SIG-M5 (cell line): ENCODE results near the gene KRT1.

ENCODE experiments used
- DNase-seq: peaks from one replicate; lab custom pipeline; 2025; lab: John Stamatoyannopoulos, UW

The KRT1 gene

DNA sequence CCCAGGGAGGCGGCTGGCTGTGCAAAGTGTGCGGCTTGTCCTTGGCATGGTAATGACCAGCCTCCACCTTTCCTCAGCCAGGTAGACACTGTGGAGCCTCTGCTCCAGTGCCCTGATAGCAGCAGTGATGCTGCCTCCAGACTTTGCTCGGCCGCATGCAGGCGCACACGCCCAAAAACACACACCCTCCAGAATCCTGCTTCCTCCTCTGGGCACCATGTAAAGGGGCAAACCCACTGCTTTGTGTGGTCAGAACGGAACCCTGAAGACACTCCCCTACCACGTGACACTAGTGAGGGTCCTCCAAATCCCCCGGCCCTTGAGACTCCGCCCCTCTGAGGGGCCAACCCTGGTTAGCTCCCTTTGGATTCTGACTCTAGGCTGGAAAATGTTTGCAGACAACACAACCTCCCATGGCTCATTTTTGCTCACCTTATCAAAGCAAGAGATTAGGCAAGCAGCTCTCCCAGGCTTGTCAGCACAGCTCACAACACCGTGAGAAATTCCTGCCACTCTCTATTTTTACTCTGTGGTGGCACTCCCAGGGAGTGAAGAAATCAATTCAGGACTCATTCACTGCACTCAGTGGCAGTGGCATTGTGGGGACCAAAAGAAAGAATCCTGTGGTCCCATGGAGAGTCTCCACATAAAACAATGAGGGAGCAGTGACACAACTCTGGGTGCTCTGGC is 18.6 kb upstream of the KRT1 start:
- no peak for DNase-seq

DNA sequence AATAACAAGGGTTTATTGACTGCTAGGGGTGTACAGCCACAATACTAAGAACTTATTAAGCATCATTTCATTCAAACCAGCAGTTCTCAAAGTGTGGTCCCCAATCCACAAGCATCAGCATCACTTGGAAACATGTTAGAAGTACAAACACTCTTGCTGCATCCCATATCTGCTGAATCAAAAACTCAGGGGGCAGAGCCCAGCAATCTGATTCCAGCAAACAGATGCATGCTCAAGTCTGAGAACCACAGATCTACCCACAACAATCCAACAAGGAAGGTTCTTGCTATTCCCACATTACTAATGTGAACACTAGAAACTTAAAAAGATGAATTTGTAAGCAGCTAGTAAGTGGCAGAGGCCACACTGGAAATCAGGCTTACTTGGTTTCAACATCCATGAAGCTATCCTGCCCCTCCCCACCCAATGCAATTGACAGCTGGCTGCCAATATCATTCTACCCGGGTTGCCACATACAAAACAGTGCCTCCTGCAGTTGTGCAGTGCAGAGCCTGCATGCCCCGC is 16.9 kb upstream of the KRT1 start:
- DNase-seq = no peak

DNA sequence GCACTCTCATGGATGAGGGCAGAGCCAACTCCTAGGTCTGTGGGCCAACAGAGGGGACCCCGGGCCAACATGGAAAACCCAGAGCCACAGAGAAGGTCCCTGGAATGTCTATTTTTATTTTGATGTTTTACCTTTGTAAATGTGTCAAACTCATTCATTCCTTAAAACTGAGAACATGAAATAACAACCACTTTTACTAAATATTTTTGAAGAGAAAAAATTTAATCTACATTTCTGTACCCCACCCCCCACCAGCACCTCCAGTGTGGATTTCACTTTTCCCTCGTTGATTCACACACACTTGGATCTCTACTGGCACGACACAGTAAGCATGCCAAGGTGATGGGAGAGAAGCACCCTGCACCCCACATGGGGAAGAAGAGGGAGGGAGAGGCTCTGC is 16.4 kb upstream of the KRT1 start:
- no peak for DNase-seq

DNA sequence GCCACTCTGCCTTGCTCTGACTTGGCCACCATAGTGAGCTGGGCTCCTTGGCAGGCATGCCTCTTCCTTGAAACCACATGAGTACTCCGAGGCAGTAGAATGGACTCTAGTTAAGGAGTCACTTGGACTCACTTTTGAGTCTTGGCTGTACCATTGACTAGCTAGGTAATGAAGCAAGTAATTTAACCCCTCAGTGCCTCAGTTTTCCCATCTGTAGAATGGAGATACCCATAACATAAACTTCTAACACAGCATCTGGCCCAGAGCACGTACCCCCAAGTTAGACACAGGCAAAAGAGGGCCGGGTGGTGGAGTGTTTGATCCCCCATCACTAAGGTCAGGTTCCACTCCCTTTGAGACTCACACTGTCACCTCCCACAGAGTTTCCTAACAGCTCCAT is 14.8 kb upstream of the KRT1 start:
- DNase-seq = no peak

DNA sequence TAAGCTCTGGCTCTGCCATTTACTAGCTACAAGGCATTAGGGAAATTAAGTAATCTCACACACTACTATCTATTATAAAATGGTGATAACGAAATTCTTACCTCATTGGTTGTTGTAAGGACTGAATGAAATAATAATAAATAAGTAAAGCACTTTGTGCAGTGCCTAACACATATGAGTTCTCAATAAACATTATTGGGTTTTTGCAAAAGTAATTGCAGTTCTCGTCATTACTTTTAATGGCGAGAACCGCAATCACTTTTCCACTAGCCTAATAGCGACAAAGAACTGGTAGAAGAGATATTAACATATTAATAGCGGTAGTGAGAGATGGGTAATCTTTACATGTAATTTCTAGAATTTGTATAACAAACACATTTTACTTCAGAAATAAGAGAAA is 13.9 kb upstream of the KRT1 start:
- DNase-seq = no peak

DNA sequence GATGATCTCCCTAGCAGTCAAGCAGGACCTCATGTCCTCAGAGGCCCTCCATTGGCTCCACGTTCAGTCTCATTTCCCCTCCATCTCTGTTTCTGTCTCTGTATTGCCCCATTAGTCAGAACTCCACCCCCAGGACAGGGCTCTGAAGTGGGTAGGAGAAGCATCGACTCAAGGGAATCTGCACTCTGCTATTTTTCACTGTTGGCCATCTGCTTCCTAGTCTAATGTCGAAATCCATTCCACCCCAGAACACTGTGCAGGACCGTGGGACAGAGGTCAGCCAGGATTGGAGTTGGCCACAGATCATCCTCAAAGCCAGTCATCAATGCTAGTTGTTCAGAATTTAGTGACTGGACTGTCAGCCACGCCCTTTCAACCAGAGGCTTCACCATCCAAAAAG is 13.1 kb upstream of the KRT1 start:
- no peak for DNase-seq

DNA sequence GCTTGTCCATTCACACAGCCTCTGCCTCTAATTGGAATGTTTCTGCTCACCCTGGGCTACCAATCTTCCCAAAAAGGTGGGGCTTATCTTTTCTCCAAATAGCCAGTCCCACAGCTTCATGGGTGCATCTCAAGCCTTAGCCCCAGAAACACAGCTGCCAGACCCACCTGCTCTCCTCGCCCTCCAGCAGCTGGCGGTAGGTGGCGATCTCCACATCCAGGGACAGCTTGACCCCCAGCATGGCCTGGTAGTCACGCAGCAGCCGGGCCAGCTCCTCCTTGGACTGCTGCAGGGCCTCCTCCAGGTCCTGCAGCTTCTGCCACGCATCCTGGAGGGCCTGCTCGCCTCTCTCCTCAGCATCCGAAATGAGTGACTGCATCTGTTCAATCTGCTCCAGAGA is 12.0 kb upstream of the KRT1 start:
- DNase-seq = no peak

DNA sequence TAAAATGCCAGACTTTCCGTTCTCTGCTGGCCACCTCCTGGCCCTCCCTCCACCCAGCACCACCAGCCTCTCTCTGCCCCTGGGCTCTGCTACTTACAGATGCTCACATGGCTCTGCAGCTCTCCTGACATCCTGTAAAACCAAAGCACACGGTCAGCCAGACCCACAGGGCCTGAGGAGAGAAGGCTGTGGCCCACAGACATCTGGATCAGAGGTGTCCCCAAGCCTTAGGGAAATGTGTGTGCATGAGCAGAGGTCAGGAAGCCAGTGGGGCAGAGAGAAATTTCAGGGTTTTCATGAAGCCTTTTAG is 11.6 kb upstream of the KRT1 start:
- DNase-seq = no peak

DNA sequence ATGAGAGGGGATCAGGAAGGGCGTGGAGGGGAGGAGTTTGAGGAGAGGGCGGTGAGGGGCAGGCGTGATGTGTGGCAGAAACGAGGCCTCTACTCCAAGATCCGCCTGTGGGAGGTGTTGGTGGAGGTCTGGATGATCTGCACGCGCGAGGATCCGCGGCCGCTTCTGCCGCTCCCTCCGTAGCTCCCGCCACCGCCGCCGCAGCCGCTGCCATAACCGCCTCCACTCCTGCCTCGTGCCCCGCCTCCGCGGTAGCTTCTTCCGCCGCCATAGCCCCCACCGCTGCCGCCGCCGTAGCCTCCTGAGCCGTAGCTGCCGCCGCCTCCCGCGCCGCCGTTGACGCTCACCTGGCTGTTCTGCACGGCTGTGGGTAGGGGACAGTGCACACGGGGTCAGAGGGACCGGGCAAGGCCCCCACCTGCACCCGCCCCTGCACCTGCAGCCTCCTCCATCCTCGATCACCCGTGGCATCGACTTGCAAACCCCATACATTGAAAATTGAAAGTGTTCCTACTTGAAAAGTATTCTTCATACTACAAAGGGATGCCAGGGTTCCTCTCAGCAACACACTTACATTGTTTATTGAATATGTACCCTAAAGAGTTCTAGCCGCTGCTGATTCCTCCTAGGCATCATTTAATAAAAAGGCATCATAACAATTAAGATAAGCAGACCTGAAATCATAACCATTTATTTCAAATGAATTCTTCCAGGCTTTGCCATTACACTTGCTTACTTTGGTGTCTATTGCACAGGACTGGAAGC is 11.1 kb upstream of the KRT1 start:
- no peak for DNase-seq

DNA sequence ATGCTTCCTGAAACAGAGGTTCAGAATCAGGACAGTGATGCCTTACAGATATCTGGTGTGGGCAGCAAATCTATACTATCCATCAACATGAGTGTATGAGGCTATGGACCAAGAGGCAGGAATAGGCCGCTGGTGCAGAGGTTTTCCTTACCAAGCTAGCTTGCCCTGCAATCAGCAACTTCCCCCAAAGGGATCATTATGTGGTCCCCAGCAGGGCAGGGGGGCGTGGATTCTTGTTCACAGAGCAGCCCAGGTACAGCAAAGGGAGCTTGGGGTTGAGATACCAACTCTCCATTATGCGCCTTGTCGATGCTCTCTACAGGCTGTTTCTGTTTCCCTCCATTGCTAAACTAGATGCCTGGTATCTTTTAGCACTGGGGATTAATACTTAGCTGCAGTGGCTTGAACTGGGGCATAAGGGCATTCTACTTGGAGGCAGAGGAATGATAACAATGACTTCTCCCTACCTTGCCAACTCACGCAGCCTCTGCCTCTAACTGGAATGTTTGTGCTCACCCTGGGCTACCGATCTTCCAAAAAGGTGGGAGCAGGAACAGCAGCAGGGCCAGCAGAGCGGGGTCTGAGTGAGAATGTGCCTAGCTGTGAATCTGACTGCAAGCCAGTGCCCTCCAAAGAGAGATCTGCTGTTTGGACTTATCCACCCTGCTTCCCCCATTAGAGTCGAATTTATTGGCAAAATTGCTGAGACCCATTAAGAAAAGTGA is 10.3 kb upstream of the KRT1 start:
- DNase-seq = no peak

DNA sequence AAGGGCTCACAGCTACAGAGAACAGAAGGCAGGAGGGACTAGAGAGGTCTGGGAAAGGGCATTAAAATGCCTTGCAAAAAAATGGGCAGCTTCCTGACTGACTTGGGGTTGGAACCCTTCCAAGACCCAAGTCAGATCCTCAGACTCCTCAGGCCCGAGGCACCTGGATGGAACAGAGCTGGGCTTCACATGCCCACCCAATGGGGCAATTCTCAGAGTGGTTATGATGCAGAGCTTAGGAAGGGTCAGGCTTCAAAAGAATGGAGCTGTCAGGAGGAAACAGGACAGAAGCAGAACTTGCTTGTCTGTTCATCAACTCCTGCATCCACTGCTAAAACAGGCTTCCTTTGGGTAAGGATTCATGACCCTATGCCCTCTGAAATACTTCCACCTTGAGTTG is 9.7 kb upstream of the KRT1 start:
- DNase-seq = no peak

DNA sequence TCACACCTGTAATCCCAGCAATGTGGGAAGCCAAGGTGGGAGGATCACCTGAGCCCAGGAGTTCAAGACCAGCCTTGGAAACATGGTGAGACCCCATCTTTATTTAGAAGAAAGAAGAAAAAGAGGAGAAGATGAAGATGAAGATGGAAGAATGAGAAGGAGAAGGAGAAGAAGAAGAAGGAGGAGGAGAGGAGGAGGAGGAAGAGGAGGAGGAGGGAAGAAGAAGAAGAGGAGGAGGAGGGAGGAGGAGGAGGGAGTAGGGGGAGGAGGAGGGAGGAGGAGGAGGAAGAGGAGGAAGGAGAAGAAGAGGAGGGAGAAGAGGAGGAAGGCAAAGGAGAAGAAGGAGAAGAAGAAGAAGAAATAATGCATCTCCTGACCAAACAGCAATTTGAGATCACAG is 9.0 kb upstream of the KRT1 start:
- DNase-seq = no peak

DNA sequence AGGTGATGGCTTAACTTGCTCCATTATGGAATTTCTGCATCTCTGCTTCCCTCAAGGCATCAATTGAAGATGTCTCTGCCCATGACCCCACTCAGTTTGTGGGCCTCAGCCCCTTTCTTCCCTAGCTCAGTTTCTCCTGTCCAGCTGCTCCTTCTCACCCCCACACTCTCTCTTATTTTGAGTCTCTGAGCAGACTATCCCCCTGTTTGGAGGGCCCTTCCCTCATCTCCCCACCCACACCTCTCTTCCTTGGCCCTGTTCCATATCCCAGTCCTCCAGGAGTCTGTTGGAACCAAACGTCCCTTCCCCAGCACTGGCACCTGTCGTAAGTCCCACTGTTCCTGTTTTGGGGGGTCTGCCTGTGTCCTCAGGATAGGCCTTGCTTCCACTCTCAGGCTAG is 8.3 kb upstream of the KRT1 start:
- DNase-seq = no peak

DNA sequence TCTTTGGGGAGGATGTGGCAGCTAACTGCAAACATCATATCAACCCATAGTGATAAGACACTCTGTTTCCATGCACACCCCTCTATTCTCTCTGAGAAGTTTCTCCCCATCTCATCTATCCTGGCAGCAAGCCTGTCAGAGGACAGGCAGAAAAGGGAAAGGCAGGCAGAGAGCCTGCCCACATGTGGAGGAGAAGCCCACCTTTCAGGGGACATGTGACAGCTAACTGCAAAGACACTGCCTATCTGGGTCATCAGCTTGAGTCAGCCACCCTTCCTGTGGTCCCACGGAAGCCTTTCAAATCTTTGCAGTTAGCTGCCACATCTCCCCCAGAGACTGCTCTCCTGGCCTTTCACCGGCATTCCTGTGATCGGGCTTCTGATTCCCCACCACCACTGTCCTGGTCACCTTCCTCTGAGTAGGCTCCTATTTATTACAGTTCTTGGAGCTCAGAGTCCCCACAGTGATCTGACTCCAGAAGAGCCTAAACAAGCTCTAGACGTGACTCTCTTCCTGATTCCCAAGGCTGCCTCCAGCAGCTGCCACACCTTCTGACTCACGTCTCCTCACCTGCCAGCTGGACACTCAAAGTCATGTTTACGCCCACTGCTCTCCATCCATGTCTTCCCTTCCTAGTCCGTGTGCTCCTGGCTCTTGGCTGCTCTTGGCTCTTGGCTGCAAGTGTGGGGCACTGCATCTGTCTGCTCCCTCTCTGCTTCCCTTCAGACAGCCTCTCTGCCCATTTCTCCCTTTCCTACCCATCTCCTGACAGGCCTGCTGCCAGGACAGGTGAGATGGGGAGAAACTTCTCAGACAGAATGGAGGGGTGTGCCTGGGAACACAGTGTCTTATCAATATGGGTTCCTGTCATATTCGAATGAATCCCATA is 7.5 kb upstream of the KRT1 start:
- no peak for DNase-seq

DNA sequence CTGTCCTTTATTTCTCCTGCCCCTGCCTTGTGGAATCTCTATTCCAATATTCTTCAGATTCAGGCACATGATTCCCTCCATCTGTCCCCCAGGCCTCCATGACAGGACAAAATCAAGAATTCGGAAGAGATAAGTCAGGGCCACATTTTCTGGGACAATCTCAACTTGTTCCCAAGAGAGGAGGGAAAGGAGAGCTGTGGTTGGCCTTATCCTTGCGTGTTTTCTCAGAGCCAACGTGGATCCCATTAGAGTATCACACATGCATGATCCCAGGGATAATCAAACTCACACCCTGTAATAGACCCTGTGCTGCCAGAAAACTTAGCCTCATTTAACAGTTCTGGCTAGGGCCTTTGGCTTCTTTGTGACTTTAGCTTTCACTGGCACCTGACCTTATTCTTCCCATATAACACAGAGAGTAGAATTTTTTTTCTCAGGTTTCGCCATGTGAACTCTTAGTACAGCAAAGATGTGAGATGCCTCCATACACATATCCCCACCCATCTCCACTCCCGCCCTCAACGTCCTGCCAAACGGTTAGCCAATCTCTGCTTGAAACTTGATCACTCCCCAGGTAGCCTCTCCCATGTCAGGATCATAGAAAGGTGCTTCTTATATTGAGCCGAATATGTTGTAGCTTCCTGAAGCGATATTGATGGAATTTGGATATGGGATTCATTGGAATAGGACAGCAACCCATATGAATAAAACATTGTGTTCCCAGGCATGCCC is 6.7 kb upstream of the KRT1 start:
- no peak for DNase-seq

DNA sequence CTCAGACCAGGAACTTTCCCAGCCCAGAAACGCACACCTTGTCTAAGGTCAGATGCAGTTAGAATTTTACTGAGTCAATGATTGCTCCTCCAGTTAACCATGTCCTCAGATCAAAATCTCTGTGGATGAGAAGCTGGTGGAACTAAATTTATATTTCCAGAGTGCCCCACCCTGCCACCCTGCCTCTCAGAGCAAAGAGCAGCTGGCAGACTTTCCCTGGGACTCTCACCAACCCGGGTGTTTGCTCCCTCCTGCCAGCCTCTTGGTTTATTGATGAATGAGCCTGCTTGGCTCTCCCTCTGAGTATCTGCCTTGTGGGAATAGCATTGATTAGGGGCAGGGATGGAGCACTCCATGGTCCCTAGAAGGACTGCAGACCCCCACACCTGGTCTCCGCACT is 5.9 kb upstream of the KRT1 start:
- DNase-seq = no peak

DNA sequence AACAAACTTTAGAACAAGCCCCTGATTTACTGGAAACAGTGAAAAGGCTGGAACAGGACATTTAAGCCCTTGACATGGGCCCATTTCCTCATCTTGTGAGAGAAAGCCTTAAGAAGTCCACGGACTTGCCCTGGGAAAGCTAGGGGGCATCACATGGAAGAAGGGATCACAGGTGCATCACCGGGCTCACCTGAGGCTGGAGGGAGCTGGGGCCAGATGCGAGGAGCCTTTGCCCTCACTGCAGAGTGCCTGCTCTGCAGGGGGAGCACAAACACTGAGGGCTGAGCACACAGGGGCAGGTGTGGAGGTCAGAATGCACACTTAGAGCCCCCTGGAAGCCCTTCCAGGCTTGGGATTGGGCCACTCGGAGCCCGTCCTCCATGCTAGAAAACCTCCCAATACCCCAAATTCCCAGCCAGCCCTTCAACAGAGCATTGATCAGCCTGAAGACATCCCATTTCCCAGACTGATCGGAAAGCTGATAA is 5.2 kb upstream of the KRT1 start:
- DNase-seq = no peak

DNA sequence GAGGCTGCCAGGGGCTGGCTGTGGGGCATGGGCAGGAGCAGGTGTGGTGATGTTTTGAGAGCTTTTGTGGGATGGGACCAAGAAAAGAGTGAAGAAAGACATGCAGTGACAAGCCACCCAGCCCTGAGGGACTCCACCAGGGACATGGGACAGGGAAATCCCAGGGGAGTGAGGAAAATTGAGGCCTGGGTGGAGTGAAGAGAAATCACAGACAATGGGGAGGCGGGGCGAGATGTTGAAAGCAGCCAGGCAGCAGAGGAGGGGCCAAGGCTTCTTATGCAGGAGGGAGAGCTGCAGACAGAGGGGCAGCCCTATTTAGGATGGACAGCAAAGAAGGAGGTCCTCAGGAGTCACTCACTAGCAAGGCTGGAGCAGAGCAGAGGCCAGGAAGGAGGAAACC is 4.2 kb upstream of the KRT1 start:
- no peak for DNase-seq

DNA sequence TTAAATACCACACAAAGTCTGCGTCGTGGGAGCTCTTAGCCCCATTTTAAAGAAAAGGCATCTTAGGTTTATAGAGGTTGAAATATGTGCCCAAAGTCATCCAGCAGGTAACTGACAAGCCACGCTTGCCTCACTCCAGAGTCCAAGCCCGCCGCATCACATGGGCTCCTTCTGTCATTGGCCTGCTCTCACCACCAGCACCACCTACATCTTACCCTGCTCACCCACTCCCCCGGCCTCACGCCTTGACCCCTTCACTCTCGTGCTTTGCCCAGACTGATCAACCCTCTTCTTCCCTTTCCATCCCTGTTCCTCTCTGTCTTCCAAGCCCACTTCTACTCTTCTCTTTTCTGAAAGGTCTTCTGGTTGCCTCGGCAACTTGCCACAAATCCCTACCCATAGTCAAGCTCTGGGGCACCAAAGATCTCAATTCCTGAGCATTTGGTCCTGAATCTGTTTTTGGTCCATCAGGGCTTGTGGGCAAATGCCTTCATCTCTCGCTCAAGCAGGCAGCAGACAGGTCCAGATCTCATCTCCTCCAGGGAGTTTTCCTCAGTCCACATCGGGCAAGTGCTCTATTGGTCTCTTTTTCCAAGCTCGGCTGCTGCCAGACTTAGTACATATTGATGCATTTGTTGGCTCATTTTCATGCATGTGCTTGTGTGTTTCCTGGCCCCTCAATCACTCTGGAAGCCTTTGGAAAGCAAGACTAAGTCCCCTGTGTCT is 3.5 kb upstream of the KRT1 start:
- no peak for DNase-seq

DNA sequence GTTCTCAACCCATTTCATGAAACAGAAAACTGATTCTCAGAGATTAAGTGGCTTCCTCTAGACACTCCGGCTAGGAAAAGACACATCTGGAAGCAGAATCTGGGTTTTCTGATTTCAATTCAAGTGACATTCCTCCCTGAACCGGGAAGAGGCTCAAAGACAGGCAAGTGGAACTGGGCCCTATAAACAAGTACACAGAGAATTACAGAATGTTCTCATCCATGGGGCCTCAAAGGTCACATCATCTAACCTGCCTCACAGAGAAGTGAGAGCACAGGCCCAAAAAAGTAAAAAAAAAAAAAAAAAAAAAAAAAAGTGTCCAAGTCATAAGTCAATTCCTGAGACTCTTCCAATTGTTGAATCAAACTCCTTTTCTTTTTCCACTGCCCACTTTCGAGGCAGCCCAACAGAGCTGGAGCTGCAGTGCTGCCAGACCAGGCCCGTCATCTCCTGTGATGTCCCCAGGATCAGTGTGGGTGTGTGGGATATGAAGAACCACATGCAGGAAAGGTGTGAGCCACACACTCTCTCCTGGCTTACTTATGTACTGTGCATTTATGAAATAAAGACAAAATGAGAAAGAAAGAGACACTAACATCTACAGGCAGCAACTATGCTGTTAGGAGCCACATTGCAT is 2.8 kb upstream of the KRT1 start:
- no peak for DNase-seq
